ENCODE results near the gene IQCF5.
"Not testable (repeated sequence)": the region's sequence is repeated elsewhere in the genome, so short reads cannot be mapped to it uniquely, and the experiment has no call there.

The IQCF5 gene

GRCh38 chr3:51875501-51875900 is at the start of gene IQCF5:
TSS of gene IQCF5 (minus strand) at chr3:51875601. CDS start at chr3:51875531, 70 bp downstream.
- no peak for DNase-seq (ENCODE audit: low read depth, low spot score)

GRCh38 chr3:51921081-51921578 is 45.7 kb upstream of the IQCF5 start:
- DNase-seq (ENCODE audit: low read depth, low spot score) = no peak

- no peak for DNase-seq (ENCODE audit: low read depth, low spot score)
These were observed 41.0 kb upstream of the IQCF5 start for GRCh38 chr3:51916418-51916817.

DNA sequence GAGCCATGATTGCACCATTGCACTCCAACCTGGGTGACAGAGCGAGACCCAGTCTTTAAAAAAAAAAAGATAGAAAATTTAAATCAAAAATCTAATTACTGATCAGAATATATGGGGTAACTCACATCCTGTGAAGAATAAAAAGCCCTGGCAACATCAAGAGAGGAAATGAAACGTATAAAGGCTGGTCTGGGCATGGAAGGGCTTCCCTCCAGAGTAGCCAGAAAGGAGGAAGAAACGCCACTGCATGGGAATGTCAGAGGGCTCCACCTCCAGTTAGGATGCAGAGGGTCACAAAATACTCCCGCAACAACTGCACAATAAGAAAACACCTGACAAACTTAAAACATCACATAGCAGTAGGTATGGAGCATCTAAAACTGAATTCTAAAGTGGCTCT is 32.6 kb upstream of the IQCF5 start:
- DNase-seq (ENCODE audit: low read depth, low spot score) = no peak

DNA sequence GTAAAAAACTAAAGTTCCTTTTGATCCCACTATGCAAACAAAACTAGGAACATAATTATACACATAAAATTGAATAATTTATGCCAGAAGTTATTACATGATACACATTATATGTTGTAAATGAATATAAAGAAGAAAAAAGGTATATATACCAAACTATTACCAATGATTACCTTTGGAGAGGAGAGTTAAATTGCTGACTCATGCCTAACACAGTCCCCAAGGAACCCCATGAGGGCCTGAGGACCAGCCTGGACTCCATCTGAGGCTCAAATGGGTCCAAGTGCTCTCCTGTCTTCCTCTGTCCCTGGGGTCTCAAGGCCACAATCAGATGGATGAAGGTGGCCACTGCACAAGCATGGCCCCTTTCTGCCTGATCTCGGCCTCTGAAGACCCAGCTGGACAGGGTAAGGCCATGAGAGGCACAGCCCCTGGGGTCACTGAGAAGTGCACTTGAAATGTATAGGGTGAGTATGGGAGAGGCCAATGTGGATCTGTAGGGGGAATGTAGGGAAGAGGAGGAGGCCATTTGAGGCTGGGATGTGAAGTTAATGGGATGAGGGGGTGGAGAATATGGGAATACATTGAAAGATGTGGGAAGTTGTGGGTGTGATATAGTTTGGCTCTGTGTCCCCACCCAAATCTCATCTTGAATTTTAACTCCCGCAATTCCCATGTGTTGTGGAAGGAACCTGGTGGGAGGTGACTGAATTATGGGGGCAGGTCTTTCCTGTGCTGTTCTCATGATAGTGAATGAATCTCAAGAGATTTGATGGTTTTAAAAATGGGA is 28.8 kb upstream of the IQCF5 start:
- no peak for DNase-seq (ENCODE audit: low read depth, low spot score)

GRCh38 chr3:51902361-51902760 is 27.0 kb upstream of the IQCF5 start:
- peak; percentile 32 for DNase-seq (ENCODE audit: low read depth, low spot score)

- DNase-seq (ENCODE audit: low read depth, low spot score) = not testable (repeated sequence)
These were observed 24.6 kb upstream of the IQCF5 start for GRCh38 chr3:51900043-51900442.

- DNase-seq (ENCODE audit: low read depth, low spot score) = no peak
These were observed 22.0 kb upstream of the IQCF5 start for GRCh38 chr3:51897391-51897790.

DNA sequence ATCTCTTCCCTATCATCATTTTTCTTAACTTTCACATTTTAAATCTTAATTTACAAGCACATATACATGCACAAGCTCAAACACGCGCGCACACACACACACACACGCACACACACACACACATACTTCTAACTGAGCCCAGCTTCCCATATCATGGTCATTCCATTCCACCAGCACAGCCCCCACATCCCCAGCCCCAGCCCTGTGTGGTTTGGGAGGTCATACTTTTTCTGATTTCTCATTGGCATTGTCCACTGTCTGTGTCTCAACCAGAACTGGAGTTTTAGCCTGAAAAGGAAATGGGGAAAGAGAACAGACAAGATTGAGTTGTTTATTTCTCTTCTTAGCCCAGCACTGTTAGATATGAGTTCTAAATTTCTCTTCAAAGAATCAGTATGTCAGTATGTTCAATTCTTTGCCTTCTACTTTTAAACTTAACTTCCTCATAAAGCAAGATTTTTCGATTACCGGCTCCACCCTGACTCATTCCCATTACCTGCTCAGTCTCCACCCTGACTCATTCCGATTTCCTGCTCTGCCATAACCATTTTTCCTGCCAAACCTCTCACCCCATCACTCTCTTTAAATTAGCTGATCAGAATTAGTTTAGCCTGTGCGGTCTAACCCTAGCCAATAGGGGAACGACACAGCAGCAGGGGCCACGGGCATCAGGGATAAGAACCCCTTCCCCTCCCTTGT is 21.4 kb upstream of the IQCF5 start:
- no peak for DNase-seq (ENCODE audit: low read depth, low spot score)

GRCh38 chr3:51894939-51895338 is 19.5 kb upstream of the IQCF5 start:
- no peak for DNase-seq (ENCODE audit: low read depth, low spot score)

DNA sequence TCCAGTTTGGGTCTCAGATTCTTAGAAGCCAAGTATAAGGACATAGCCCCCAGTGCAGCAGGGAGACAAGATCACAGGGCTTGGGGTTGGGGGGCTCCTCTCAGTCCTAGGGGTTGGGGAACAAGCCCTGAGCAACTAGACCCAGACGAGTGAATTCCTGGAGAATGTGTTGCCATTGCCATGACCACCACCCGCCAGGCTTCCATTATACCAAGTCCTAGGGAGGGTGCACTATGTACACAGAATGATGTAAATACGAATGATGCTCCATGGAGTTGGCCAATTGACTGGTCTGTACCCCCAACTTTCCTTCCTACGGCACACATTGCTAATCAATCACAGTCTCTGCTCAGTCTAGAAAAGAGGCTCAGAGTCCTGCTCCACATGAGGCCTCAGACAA is 19.0 kb upstream of the IQCF5 start:
- no peak for DNase-seq (ENCODE audit: low read depth, low spot score)

DNA sequence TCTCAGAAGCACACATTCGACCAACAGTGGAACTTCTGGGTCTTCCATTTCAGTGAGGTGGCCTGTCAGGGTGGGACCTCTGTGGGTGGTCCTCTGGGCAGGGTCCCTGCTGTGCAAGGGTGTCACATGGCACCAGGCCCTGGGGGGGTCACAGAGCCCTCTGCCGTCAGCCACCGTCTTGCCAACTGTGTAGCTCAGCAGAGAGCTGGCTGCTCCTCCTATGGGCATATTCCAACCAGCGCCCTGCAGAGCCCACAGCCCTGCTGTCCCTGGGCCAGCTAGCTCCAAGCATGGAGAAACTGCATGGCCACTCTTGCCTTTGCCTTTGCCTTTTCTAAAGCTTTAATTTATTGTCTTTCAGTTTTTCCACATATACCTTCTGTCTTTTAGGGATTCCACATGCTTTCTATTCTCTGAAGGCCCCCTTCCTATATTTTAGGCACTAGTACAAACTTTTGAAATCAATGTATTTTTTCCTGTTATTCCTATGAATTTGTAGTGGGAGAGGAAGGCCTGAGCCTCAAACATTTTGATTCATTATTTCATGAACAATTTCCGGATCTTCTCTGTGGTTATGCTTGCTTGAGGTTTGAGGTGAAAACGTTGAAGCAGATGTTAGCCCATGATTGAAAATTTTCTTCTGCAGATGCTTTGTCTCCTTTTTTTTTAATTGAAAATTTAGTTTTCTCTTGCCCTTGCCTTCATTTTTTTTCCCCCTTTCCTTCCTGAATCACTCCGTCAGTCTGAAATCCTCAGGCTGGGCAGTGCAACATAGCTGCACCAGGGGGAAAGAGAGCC is 16.0 kb upstream of the IQCF5 start:
- DNase-seq (ENCODE audit: low read depth, low spot score) = no peak

DNA sequence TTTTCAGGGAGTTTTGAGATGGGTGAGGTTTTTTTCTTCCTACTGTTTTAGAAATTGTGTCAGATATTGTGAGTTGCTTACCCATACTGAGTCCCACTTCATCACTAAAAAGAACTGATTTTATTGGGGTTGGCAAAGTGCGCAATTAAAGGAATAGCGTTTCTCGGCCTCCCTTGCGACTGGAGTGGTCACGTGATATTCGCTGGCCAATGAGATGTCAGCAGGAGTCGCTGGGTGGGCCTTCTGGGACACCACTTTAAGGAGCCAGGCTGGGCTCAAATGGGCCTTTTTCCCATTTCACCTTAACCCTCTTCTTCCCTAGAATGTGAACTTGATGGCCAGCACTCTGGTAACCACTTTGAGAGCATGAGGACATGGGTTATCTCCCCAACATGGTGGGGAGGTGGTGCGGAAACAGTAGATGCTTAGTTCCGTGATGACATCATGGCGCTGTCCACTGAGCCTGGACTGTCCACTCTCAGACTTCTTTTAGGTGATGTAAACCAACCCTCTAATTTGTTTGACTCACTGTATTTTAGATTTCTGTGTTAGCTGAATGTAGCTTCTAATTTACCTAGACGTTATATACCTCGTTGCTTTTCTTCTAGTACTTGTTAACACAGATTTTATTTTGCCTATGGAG is 13.2 kb upstream of the IQCF5 start:
- no peak for DNase-seq (ENCODE audit: low read depth, low spot score)

DNA sequence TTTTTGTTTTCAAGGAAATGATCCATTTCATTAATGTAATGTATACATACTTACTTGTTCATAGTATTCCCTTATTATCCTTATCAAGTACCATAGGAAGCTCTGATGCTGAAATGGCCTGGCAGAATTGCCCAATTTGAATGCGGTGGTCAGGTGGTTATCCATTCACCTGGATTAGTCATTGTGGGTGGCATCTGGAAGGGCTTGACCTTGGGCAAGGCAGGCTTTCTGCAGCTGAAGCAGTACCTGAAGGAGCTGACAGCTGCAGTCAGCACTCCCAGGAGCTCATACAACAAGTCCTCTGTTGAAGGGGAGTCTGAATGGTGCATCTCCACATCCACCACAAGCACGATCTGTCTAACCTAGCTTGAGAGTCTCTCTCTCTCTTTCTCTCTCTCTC is 12.2 kb upstream of the IQCF5 start:
- no peak for DNase-seq (ENCODE audit: low read depth, low spot score)

- DNase-seq (ENCODE audit: low read depth, low spot score) = no peak
These were observed 11.0 kb upstream of the IQCF5 start for GRCh38 chr3:51886447-51886846.

- DNase-seq (ENCODE audit: low read depth, low spot score) = no peak
These were observed 4.5 kb upstream of the IQCF5 start for GRCh38 chr3:51879937-51880336.

DNA sequence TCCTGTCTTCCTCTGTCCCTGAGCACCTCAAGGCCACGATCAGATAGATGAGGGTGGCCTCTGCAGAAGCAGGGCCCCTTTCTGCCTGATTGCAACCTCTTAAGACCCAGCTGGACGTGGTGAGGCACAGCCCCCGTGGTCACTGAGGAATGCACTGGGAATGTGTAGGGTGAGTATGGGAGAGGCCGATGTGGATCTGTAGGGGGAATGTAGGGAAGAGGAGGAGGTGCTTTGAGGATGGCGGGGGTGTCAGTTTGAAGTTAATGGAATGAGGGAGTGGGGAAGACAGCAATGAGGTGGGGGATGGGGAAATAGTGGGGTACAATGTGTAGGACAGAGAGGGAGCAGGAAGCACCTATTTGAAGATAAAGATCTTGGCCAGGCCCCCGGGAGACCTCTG is 785 bp upstream of the IQCF5 start:
- peak; percentile 23 for DNase-seq (ENCODE audit: low read depth, low spot score)

GRCh38 chr3:51874889-51875288 is 512 bp downstream of the IQCF5 start:
- no peak for DNase-seq (ENCODE audit: low read depth, low spot score)

DNA sequence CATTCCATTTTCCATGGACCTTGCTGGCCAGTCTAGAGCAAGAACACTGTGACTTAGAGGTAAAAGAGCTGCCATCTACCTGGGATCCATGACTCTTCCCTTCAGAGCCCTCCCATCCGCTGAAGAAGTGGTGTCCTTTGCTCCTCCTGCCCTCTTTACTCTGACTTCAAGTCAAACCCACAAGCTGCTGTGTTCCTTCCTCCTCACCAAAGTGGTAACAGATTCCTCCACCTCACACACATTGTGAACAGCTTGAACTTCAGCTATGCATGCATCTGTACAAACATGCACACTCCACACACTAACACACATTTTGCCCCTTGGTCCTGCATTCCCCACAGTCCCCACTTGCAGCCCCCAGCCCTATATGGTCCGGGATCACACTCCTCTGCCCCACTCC is 990 bp downstream of the IQCF5 start:
- DNase-seq (ENCODE audit: low read depth, low spot score) = no peak

DNA sequence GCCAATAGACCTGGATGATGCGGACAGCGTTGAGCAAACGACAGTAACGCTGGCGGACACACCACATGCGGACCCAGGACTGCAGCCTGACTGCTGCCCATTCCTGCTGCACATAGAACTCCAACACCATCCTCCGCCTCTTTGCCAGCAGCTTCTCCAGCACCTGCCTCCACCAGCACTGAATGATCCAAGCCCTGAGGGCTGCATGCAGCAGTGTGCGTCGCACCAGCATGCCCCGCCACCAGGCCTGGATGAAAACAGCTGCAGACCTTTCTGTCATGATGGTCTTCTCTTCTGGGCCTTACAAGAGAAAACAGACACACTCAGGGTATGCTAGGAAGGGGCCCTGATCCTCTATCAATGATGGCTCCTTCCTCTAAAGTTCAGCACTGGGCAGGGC is 1.5 kb downstream of the IQCF5 start:
- peak; percentile 28 for DNase-seq (ENCODE audit: low read depth, low spot score)

DNA sequence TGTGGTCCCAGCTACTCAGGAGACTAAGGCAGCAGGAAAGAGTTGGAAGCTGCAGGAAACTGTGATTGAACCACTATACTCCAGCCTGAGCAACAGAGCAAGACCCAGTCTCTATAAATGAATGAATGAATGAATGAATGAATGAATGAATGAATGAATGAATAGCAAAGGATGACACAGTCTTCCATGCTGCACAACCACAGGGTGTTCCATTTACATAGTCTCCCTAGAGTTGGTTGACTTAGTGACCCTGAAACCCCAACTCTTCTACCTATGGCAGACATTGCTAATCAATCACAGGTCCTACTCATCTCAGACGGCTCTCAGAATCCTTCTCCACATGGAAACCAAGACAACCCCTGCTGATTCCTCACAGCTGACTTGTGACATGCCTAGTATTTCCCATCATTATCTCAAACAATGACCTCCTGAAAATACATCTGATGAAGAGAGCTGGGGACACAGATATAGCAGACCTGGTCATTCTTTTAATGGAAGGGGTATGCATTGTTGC is 2.1 kb downstream of the IQCF5 start:
- DNase-seq (ENCODE audit: low read depth, low spot score) = no peak

All from ELF-1 (cell line).